ENCODE measurements around the gene BAZ2B. TPM values are rescaled to one million over a fixed set of nuclear protein-coding genes. Genes with fewer than 3 reads are reported as not detected.
A peak's percentile ranks its signal among the peaks of the same experiment; 100 is the strongest.

The BAZ2B gene
- total RNA-seq, 1 donor from 2014 or later: 37.4 TPM

GRCh38 chr2:159457589-159457988, 158.8 kb downstream of the BAZ2B start:
- Histone ChIP-seq H3K27me3 (ENCODE audit: control insufficient read depth, insufficient read depth, low read length) (no peaks in the 10 kb centered on the region), H3K4me3 (ENCODE audit: low read depth, low read length) (no peak overlapping the region), H3K36me3 (ENCODE audit: control insufficient read depth, insufficient read depth, low read length) (no peaks in the 10 kb centered on the region)
- FAIRE-seq (no peak), DNase-seq (ENCODE audit: low read depth) (no peak)
- no peak for TF ChIP-seq CTCF (IDR thresholded peaks at IDR 0.05; ENCODE audit: insufficient read depth, low read length, severe bottlenecking)

- TF ChIP-seq CTCF (IDR thresholded peaks at IDR 0.05; ENCODE audit: insufficient read depth, low read length, severe bottlenecking): no peak
- Histone ChIP-seq H3K27me3 (ENCODE audit: control insufficient read depth, insufficient read depth, low read length) (no peaks in the 10 kb centered on the region), H3K36me3 (ENCODE audit: control insufficient read depth, insufficient read depth, low read length) (no peaks in the 10 kb centered on the region), H3K4me3 (ENCODE audit: low read depth, low read length) (no peak overlapping the region)
- DNase-seq (ENCODE audit: low read depth) (no peak), FAIRE-seq (no peak)
Measured at GRCh38 chr2:159456500-159457426, 159.6 kb downstream of the BAZ2B start.

DNA sequence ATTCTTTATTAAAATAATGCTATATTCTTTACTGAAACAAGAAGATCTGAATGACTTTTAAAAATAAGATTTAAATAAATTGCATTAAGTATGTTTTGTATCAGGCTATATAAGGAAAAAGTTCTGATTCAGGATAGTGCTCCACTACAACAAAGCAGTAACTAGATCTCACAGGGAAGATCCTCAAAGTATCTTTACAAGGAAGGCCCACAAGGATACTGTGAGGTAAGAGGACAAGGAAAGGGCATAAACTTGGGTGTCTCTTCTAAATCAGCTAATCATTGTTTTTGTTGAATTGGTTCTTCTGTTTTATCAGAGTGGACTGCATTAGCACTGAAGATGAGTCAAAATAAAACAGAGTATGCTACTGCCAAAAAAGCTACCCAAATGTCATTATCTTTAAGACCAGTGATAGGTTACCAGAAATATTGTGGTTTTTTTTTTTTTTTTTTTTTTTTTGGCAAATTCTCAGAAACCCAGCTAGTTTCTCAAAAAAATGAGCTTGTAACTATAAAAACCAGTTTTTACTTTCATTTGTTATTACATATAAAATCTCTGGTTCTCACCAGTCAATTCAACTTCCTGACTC, 160.9 kb downstream of the BAZ2B start:
- no peak overlapping the region for H3K4me3 ChIP-seq (ENCODE audit: low read depth, low read length)
- no peaks in the 10 kb centered on the region for H3K36me3 ChIP-seq (ENCODE audit: control insufficient read depth, insufficient read depth, low read length)
- DNase-seq (ENCODE audit: low read depth) (no peak), FAIRE-seq (no peak)
- H3K27me3 ChIP-seq (ENCODE audit: control insufficient read depth, insufficient read depth, low read length): no peaks in the 10 kb centered on the region
- TF ChIP-seq CTCF (IDR thresholded peaks at IDR 0.05; ENCODE audit: insufficient read depth, low read length, severe bottlenecking): no peak

GRCh38 chr2:159454185-159454584, 162.2 kb downstream of the BAZ2B start:
- FAIRE-seq: no peak
- no peak overlapping the region for H3K4me3 ChIP-seq (ENCODE audit: low read depth, low read length)
- no peaks in the 10 kb centered on the region for H3K27me3 ChIP-seq (ENCODE audit: control insufficient read depth, insufficient read depth, low read length)
- peak; percentile 95 for DNase-seq (ENCODE audit: low read depth)
- no peaks in the 10 kb centered on the region for H3K36me3 ChIP-seq (ENCODE audit: control insufficient read depth, insufficient read depth, low read length)
- no peak for TF ChIP-seq CTCF (IDR thresholded peaks at IDR 0.05; ENCODE audit: insufficient read depth, low read length, severe bottlenecking)

- no peak for FAIRE-seq
- Histone ChIP-seq H3K4me3 (ENCODE audit: low read depth, low read length) (no peak overlapping the region), H3K36me3 (ENCODE audit: control insufficient read depth, insufficient read depth, low read length) (peaks cover 6% of the 10 kb centered on the region), H3K27me3 (ENCODE audit: control insufficient read depth, insufficient read depth, low read length) (no peaks in the 10 kb centered on the region)
- TF ChIP-seq CTCF (IDR thresholded peaks at IDR 0.05; ENCODE audit: insufficient read depth, low read length, severe bottlenecking): no peak
- no peak for DNase-seq (ENCODE audit: low read depth)
Measured at GRCh38 chr2:159450180-159450579, 166.2 kb downstream of the BAZ2B start.

Data from bronchial epithelial cell (primary cell).